GM21619 (cell line): ENCODE measurements around the gene SYT1.

ENCODE experiments used
- ATAC-seq: cut with Tn5 transposase; IDR thresholded peaks from one replicate; pipeline ENCODE4 v1.9.1; 2021; ENCODE audit not compliant: unreplicated experiment

The SYT1 gene

DNA sequence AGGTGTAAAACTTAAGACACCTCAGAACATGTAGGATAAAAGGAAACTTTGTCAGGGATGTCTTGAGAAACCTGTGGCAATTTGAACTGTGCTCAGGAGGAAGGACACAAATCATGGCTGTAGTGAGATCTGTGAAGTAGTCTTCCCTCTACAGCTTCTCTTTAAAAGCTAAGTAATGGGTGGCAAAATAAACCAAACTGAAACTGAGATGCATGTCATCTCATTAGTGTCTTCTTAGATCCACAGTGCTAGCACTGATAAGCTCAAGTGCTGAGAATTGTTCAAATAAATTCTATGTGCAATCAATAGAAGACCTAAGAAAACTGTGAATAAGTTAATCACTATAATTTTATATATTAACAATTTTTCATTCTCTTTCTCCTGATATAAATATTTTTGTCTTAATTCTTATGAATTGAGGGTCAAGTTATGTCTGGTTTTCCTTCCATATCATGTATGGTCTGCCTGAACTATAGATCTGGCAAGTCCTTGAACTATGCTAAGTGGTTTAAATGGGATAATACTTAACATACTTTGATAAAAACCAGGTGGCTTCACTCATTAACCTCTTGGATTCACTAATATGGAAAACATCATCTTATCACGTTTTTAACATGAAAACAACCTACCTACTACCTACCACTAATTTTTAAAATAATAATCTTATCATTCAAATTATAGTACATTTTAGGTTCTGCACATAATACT is 27.2 kb downstream of the SYT1 start:
- ATAC-seq: no peak

DNA sequence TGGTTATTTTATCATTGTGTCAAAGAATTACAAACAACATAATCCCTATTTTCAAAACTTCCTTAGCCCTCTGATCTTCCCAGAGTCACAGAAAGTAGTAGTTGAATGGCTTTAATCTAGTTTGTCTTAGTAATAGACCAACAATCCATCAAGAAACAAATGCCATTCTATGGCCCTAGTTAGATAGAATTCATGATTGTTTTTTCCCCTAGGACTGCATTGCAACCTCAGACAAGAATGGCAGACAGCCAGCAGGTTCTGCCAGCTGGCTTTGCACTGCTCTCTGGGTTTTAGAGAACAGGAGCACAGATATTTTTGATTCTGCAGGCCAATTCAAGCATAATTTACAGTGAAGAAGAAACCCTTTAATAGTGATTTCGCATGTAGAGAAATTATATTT is 33.8 kb downstream of the SYT1 start:
- no peak for ATAC-seq

DNA sequence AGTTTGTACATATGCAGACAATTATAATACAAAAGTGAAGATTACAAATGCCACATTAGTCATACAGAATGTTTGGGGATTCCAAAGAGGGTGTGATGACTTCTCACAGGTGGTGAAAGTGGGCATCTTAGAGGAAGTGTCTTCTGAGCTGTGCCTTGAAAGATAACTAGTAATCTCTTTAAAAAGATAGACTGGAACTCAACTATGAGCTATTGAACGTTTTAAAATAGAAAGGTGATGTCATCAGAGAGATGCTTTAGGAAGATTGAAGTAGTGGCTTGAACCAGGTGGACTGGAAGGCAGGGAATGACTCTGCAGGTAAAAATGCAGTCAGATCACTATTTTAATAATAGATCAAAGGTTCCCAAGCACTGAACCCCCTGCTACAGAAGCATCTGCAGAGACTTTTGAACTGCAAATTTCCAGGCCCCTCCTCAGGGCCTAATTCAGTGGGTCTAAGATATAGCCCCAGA is 50.3 kb downstream of the SYT1 start:
- no peak for ATAC-seq

DNA sequence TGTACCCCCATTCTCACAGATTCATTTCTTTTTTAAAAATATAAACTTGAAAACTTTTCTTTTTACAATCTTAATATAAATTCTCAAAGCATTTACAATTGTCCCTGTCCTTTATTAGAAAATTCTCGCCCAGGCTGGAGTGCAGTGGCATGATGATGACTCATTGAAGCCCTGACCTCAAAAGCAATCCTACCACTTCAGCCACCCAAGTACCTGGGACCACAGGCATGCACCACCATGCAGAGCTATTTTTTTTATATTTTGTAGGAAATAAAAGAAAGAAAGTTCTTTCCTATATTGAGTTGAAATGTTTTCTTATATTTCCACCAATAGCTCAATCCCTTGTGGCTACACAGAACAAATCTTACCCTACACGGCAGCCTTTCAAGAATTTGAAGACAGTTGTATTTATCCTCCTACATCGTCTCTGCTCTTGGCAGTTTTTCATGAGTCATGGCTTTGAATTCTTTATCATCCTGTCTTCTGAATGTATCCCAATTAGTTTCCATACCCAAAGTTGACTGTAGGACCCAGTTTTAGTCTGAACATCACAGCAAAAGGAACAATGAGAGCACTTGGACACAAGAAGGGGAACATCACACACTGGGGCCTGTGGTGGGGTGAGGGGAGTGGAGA is 52.4 kb downstream of the SYT1 start:
- no peak for ATAC-seq

DNA sequence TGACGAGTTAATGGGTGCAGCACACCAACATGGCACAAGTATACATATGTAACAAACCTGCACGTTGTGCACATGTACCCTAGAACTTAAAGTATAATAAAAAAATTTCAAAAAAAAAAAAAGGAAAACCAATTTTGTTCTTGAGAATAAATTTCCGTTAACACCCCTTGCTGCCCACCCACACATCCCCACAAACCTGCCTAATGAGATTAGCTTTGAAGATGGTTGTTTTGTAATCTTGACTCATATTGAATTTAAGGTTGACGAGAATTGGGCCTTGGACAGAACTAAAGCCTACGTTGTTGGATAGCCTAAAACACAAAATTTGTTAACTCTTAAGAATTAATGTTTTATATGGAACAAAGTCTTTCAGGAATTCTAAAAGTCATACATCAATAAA is 52.9 kb downstream of the SYT1 start:
- ATAC-seq: no peak

DNA sequence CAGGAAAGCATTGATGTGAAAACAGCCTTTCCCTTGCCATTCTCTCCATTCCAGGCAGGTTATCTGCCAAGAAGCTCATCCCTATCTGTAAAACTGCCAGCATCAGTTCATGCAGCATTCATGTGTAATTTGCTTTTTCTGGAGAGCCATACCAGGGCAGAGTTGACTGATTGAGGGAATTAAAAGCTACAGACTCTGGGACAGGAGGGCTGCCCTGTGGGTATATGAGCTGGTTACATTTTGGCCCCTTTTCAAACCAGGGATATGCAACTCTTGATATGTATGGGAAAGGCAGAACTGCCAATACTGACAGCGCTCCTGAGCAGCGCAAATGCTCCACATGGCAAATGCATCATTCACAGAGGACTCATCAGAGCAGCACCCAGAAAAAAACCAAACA is 53.7 kb downstream of the SYT1 start:
- no peak for ATAC-seq

DNA sequence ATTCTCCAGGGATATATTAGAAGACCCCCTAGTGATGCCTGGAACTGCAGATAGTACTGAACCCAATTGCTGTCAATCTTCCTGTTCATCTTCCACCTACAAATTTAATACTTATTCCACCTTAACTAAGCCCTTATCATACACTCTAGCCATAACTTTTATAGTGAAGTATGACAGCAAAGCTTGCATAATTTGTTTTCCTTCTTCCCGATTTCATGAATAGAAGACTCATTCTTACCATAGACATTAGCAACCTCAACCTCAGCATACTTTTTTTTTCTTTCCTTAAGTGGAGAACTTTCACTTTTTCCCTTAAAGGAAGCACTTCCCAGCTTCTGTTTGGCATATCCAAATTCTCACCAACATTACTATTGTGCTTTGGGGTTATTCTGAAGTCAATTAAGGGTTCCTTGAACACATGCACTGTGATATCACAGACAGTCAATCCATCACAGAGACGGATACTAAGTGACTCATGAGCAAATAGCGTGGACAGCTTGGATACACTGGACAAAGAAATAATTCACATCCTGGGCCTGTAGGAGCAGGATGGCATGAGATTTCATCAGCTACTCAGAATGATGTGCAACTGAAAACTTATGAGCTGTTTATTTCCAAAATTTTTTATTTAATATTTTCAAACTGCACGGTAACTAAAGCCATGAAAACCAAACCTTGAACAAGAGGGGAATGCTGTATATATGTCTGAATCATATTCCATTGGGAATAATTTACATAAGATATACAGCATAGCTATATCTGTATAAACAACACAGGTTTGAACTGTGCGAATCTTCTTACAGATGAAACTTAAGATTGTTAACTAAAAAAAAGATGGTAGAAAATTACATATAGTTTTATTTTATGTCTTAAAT is 63.9 kb downstream of the SYT1 start:
- ATAC-seq: no peak

DNA sequence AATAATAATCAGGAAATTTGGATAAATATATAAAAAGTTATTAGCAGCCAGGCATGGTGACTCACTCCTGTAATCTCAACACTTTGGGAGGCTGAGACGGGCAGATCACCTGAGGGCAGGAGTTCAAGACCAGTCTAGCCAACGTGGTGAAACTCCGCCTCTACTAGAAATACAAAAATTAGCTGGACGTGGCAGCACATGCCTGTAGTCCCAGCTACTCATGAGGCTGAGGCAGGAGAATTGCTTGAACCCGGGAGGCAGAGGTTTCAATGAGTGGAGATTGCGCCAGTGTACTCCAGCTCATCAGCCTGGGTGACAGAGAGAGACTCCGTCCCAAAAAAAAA is 64.5 kb downstream of the SYT1 start:
- no peak for ATAC-seq

DNA sequence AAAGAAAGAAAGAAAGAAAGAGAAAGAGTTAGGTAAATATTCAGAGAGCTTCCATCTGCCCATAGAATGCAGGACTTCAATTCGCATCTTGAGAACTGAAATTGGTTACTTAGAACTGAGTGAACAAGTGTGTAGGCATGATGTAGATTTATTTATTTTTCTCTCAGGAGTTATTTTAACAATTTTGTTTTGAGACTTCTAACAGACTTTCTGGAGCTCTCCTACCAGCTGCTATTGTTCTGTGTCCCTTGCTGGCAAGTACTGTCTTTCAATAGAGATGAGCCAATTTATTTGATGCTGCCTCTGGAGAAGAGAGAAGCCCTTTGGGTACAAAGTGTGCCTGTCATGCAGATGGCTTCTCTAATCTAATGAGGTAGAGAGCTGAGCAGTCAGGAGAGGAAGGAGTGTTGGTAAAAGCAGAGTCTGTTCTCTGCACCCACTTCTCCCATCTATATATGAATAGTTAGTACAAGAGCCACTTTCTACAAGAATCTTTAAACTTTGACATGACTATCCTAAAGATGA is 67.0 kb downstream of the SYT1 start:
- ATAC-seq: no peak

DNA sequence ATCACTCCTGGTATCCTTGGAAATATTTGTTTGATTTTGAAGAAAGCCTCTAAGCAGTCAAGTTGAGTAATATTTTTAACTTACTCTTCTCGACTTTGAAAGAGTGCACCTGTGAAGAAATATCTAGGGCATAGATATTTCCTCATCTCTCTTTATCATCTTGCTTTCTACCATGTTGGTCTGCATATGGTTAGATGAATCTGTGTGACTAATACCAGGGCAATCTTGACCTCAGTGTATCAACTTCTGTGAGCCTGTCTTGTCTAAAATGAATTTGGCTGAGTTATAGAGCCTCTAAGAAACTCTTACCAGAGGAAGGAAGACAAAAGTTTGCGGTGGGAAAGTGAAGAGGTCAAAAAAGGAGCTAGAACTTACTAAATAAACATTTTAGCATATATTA is 68.4 kb downstream of the SYT1 start:
- no peak for ATAC-seq

DNA sequence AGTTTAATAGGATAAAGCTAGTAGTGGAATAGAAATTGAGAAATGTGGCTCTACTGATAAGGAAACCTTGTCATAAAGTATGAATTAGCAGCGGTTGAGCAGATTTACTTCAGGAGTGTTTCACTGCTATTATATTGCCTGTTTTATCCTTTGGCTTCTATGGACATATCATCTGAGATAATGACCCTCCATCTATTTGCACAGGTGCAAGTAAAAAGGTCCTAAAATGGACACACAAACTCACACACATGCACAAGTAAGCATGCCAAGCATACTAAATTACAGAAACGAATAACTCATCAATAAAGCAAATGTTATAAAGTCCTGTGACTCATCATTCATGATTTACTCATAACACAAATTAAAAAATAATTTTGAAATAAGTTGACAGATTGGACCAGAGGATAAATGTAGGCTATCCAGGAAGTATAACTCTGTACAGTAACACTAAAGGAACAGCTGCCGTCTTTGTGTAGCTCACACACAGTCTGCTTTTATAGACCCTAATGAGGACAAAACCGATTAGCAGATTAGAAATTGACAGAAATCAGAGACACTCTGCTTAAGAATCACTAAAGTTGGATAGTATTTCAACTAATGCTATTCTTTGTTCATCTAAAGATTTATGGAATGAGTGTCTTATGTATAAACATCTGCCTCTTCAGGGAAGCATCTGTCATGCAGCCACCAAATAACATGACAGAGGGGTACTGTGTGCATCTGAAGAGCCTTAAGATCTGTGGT is 73.9 kb downstream of the SYT1 start:
- no peak for ATAC-seq

DNA sequence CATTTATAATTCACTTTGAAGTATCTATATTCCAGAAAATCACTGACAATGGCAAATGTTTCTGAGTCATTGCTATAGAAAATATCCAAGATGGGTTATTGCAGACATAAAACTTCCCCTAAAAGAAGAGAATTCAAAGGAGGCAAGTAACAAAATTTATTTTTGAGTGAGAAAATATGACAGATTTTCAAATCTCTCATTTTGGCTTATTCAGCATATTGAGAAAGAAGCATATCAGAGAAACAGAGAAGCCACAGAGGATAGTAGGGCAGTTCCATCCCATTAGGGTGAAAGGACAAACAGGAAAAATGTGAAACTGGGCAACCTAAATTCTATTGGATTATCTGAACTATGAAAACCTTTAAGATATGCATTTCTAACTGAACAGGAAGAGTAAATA is 85.0 kb downstream of the SYT1 start:
- no peak for ATAC-seq

DNA sequence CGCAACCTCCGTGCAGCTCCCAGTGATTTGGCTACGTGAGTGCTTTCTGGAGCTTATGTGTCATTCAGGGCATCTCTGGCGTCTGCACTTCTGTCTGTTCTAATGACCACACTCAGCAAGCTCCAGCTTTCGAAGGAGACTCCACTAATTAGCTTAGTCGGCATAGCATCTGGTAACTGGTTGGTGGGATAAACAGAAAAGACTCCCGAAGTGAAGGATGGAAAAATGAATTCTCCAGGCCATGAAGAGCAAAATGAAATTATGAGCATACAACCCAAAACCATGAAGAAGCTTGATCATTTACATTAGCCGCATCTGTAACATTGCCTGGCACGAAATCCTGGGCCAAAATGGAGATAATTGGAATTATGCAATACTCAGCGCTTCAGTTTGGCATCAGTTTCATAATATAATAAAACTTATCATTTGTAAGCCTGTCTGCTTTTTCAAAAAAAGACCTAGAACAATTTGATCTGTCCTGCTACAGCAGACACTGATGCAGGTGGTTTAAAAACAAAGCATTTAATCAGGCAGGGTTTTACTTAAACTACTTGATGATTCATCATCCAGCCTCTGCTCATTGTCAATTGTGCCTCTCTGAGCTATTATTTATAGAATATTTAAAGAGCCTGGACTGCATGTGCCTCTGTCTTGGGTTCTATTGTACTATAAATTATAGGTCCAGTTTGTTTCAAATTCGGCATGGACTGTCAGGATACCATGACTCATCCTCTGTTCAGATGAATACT is 87.4 kb downstream of the SYT1 start:
- no peak for ATAC-seq

DNA sequence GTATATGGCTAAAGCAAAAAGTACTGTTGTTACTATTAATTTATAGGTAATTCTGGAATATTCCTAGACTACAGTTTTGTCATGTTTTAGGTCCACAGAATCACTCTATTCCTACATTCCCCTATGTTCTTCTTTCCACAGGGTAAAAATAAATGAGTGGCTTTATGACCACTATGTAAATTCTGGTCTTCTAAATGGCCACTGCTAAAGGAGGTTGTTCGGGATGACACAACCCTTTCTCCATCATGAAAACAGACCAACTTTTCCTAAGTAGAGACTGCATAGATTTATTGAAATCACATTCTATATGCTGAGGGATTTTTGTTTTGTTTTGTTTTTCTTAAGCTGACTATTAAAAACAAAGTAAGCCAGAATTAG is 88.0 kb downstream of the SYT1 start:
- ATAC-seq: no peak

DNA sequence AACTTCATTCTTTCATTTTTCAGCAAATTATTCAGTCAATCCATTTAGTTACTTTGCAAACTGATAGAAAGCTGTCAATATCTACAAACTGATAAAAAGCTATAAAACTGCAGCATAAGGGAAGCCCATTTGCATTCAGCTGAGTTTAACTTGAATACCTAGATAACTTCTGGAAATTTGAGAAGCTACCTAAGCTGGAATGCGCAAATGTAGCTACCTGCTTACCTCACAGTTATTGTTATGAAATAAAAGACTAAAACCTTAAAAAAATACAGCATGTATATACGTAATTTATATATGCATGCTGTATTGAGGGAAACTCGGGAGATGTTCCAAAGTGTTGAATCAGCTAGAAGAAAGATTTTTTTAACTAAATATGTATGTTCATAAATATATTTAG is 94.4 kb downstream of the SYT1 start:
- ATAC-seq: no peak

DNA sequence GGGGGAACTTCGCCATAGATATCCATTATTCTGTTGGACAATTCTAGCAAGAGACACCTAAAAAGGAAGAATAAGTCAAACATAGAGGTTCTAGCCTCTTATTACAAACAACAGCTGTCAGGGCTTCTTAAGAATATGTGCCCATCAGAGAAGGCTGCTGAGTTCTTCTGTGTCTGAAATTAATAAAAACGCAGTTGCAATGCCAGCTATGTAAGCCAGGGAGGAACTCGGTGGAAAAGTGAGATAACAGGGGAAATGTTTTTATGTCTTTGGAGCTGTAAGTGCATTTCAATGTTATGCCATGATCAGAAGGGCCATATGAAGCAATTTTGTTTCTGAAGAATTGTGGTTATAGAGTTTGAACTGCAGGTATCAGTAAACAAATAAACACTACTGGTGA is 95.0 kb downstream of the SYT1 start:
- ATAC-seq: no peak

DNA sequence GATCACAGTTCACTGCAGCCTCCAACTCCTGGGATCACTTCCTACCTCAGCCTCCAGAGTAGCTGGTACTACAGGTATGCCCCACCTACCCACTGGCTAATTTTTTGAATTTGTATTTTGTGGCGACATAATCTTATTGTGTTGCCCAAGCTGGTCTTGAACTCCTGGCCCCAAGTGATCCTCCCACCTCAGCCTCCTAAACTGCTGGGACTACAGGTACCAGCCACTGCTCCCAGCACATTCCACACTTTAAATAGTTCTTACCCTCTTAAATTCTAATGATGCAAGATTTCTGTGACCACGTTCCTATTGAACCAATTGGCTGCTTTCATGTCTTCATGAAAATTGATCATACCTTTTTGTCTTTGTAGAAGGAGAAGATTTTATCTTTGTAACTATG is 96.6 kb downstream of the SYT1 start:
- no peak for ATAC-seq

DNA sequence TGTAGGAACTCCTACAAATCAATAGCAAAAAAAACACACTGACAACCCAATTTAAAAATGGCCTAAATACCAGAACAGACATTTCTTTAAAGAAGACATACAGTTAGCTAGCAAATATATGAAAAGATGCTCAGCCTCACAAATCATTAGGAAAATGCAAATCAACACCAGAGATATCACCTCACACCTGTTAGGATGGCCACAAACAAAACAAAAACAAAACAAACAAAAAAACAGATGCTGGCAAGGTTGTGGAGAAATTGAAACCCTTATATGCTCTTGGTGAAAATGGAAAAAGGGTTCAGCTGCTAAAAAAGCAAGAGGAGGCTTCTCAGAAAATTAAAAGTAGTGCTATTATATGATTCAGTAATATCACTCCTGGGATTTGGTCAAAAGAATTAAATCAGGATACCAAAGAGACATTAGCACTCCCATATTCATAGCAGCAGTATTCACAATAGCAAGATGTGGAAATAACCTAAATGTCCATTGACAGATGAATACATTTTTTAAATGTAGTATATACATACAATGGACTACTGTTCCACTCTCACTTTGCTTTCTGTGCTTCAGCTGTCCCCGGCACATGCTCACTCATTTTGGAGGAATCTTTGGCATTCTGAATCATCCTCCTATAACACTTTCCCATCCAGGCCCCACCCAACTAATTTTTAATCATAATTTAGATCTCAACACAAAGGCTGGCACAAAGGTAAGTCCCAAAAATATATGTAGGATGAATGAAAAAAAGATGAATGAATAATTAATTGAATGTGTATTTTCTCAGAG is 99.1 kb downstream of the SYT1 start:
- no peak for ATAC-seq

DNA sequence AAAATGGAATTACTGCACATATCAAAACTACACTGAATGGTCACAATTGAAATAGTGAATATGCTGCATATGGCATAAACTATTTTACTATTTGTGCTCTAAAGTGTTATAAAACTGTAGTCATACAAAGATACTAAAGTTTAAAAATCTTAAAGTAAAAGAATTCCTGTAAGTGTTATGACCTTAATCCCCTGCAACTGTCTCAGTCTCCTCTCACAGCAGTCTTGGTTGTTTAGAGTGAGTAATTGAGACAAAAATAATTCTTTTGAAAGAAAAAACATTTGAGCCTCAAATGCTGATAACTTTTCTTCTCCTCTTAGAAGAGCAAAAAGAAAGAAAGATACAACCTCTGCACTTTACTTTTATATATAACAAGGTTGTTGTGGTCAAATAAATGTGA is 99.9 kb downstream of the SYT1 start:
- ATAC-seq: no peak

DNA sequence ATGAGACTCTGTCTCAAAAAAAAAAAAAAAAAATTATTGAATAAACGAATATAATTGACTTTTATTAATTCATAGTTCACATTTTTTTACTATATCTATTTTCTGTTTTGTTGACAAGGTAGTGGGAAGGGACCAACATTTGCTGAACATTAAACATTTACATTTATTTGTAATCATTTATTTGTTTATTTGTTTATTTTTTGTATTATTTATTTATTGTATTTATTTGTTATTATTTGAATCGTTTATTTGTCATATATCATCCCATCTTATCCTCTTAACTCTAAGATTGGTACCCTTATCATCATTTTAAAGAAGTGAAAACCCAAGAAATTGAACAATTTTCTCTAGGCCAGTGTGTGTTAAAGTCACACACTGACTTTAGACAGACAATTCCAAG is 101.5 kb downstream of the SYT1 start:
- ATAC-seq: no peak
